ENCODE results near the gene DIPK1B.
A peak's percentile ranks its signal among the peaks of the same experiment; 100 is the strongest.
"Not testable (repeated sequence)": the region's sequence is repeated elsewhere in the genome, so short reads cannot be mapped to it uniquely, and the experiment has no call there.

The DIPK1B gene

GRCh38 chr9:136763649-136764035, 51.3 kb downstream of the DIPK1B start:
- Histone ChIP-seq H3K4me3 (ENCODE audit: low read length in 2 of 2) (no peak overlapping the region), H3K9me3 (replicated peaks in 1 of 2; ENCODE audit: control insufficient read depth in 2 of 2, insufficient read depth in 1 of 2, low read depth in 1 of 2, low read length in 2 of 2) (no peaks in the 10 kb centered on the region), H2BK5ac (ENCODE audit: low read length) (peak overlapping the region; percentile 93), H3K27me3 (ENCODE audit: control insufficient read depth in 3 of 3, insufficient read depth in 3 of 3, low read depth in 1 of 3, low read length in 3 of 3) (peaks cover 0 to 9% (median 2%) of the 10 kb centered on the region in 3 experiments), H2BK15ac (ENCODE audit: low read length) (peak overlapping the region; percentile 99), H3K9ac (ENCODE audit: low read depth, low read length, poor library complexity) (no peak overlapping the region), H2BK120ac (ENCODE audit: low read depth, low read length) (no peak overlapping the region), H2BK12ac (ENCODE audit: low read length) (peak overlapping the region; percentile 7), H3K4ac (ENCODE audit: low read length) (peak overlapping the region; percentile 89), H3K18ac (ENCODE audit: low read length) (peak overlapping the region; percentile 97), H3K23ac (ENCODE audit: low read depth, low read length, poor library complexity) (peak overlapping the region; percentile 85), H3K4me2 (ENCODE audit: insufficient read depth, low read length, poor library complexity, severe bottlenecking) (peak overlapping the region; percentile 18), H4K8ac (ENCODE audit: low read depth, low read length) (no peak overlapping the region), H4K91ac (ENCODE audit: low read depth, low read length, poor library complexity) (peak overlapping the region; percentile 85), H3K4me1 (ENCODE audit: control insufficient read depth in 2 of 2, insufficient read depth in 1 of 2, low read depth in 1 of 2, low read length in 2 of 2) (peaks cover 11% of the 10 kb centered on the region in 2 donors), H2AK5ac (ENCODE audit: low read depth, low read length) (peak overlapping the region; percentile 99), H3K36me3 (replicated peaks in 1 of 2; ENCODE audit: control insufficient read depth in 2 of 2, insufficient read depth in 2 of 2, low read length in 2 of 2) (no peaks in the 10 kb centered on the region), H2AFZ (ENCODE audit: low read length) (no peak overlapping the region), H3K14ac (ENCODE audit: low read length) (peak overlapping the region; percentile 9), H3K79me1 (ENCODE audit: low read depth, low read length) (no peaks in the 10 kb centered on the region), H3K27ac (replicated peaks; ENCODE audit: low read length) (no peak overlapping the region)
- DNase-seq (ENCODE audit: low spot score), result no peak
- WGBS, 2 donors (ENCODE audit: extremely low coverage in 2 of 2, insufficient read length in 2 of 2, insufficient replicate concordance in 1 of 2), result no CpG with 5 or more reads among the region's 14 CpGs

- H2BK120ac ChIP-seq (ENCODE audit: low read depth, low read length), result peak within 1 kb of the TSS; percentile 87
- peak within 1 kb of the TSS; percentile 85 for H3K23ac ChIP-seq (ENCODE audit: low read depth, low read length, poor library complexity)
- peak within 1 kb of the TSS; percentile 9 for H3K14ac ChIP-seq (ENCODE audit: low read length)
- H3K9ac ChIP-seq (ENCODE audit: low read depth, low read length, poor library complexity), result peak within 1 kb of the TSS; percentile 77
- H3K27ac ChIP-seq (replicated peaks; ENCODE audit: low read length), result peak within 1 kb of the TSS; percentile 46
- no peak within 1 kb of the TSS for H4K8ac ChIP-seq (ENCODE audit: low read depth, low read length)
- peak within 1 kb of the TSS; percentile 89 for H3K4ac ChIP-seq (ENCODE audit: low read length)
- no peak within 1 kb of the TSS for H2AFZ ChIP-seq (ENCODE audit: low read length)
- H3K27me3 ChIP-seq (ENCODE audit: control insufficient read depth in 3 of 3, insufficient read depth in 3 of 3, low read depth in 1 of 3, low read length in 3 of 3), result peaks cover 0 to 9% (median 2%) of the 10 kb centered on the region in 3 experiments
- WGBS, 2 donors (ENCODE audit: extremely low coverage in 2 of 2, insufficient read length in 2 of 2, insufficient replicate concordance in 1 of 2), result no CpG with 5 or more reads among the region's 14 CpGs
- H3K4me3 ChIP-seq (ENCODE audit: low read length in 2 of 2), result no peak within 1 kb of the TSS
- H2BK5ac ChIP-seq (ENCODE audit: low read length), result peak within 1 kb of the TSS; percentile 93
- peak within 1 kb of the TSS; percentile 97 for H3K18ac ChIP-seq (ENCODE audit: low read length)
- H3K79me1 ChIP-seq (ENCODE audit: low read depth, low read length), result no peaks in the 10 kb centered on the region
- H3K36me3 ChIP-seq (replicated peaks in 1 of 2; ENCODE audit: control insufficient read depth in 2 of 2, insufficient read depth in 2 of 2, low read length in 2 of 2), result no peaks in the 10 kb centered on the region
- DNase-seq (ENCODE audit: low spot score), result no peak
- peak within 1 kb of the TSS; percentile 85 for H4K91ac ChIP-seq (ENCODE audit: low read depth, low read length, poor library complexity)
- no peaks in the 10 kb centered on the region for H3K9me3 ChIP-seq (replicated peaks in 1 of 2; ENCODE audit: control insufficient read depth in 2 of 2, insufficient read depth in 1 of 2, low read depth in 1 of 2, low read length in 2 of 2)
- peaks cover 10 to 11% of the 10 kb centered on the region in 2 donors for H3K4me1 ChIP-seq (ENCODE audit: control insufficient read depth in 2 of 2, insufficient read depth in 1 of 2, low read depth in 1 of 2, low read length in 2 of 2)
- peak within 1 kb of the TSS; percentile 18 for H3K4me2 ChIP-seq (ENCODE audit: insufficient read depth, low read length, poor library complexity, severe bottlenecking)
- H2BK12ac ChIP-seq (ENCODE audit: low read length), result peak within 1 kb of the TSS; percentile 97
- peak within 1 kb of the TSS; percentile 99 for H2AK5ac ChIP-seq (ENCODE audit: low read depth, low read length)
- peak within 1 kb of the TSS; percentile 99 for H2BK15ac ChIP-seq (ENCODE audit: low read length)
Measured at GRCh38 chr9:136764301-136764891, 52.0 kb downstream of the DIPK1B start, which contains the start of gene LCN15. TSS of gene LCN15 (minus strand) at chr9:136764518. CDS start at chr9:136764488, 30 bp downstream.

GRCh38 chr9:136765041-136765440, 52.7 kb downstream of the DIPK1B start:
- H3K27ac ChIP-seq (replicated peaks; ENCODE audit: low read length), result no peak overlapping the region
- H3K18ac ChIP-seq (ENCODE audit: low read length), result peak overlapping the region; percentile 84
- H3K4me1 ChIP-seq (ENCODE audit: control insufficient read depth in 2 of 2, insufficient read depth in 1 of 2, low read depth in 1 of 2, low read length in 2 of 2), result peaks cover 9 to 13% of the 10 kb centered on the region in 2 donors
- H3K36me3 ChIP-seq (replicated peaks in 1 of 2; ENCODE audit: control insufficient read depth in 2 of 2, insufficient read depth in 2 of 2, low read length in 2 of 2), result no peaks in the 10 kb centered on the region
- peak overlapping the region; percentile 75 for H2BK5ac ChIP-seq (ENCODE audit: low read length)
- no peak overlapping the region for H2AFZ ChIP-seq (ENCODE audit: low read length)
- no peak overlapping the region for H4K91ac ChIP-seq (ENCODE audit: low read depth, low read length, poor library complexity)
- no peak overlapping the region for H2BK15ac ChIP-seq (ENCODE audit: low read length)
- peak overlapping the region; percentile 50 for H3K9ac ChIP-seq (ENCODE audit: low read depth, low read length, poor library complexity)
- peak overlapping the region; percentile 99 for H2AK5ac ChIP-seq (ENCODE audit: low read depth, low read length)
- no peak overlapping the region for H3K4me2 ChIP-seq (ENCODE audit: insufficient read depth, low read length, poor library complexity, severe bottlenecking)
- peak overlapping the region; percentile 87 for H2BK120ac ChIP-seq (ENCODE audit: low read depth, low read length)
- peak overlapping the region; percentile 41 for H2BK12ac ChIP-seq (ENCODE audit: low read length)
- no peaks in the 10 kb centered on the region for H3K79me1 ChIP-seq (ENCODE audit: low read depth, low read length)
- H3K4me3 ChIP-seq (ENCODE audit: low read length in 2 of 2), result no peak overlapping the region
- H3K23ac ChIP-seq (ENCODE audit: low read depth, low read length, poor library complexity), result no peak overlapping the region
- H3K14ac ChIP-seq (ENCODE audit: low read length), result no peak overlapping the region
- no CpG with 5 or more reads among the region's 14 CpGs for WGBS, 2 donors (ENCODE audit: extremely low coverage in 2 of 2, insufficient read length in 2 of 2, insufficient replicate concordance in 1 of 2)
- peaks cover 0 to 9% (median 2%) of the 10 kb centered on the region in 3 experiments for H3K27me3 ChIP-seq (ENCODE audit: control insufficient read depth in 3 of 3, insufficient read depth in 3 of 3, low read depth in 1 of 3, low read length in 3 of 3)
- H3K9me3 ChIP-seq (replicated peaks in 1 of 2; ENCODE audit: control insufficient read depth in 2 of 2, insufficient read depth in 1 of 2, low read depth in 1 of 2, low read length in 2 of 2), result no peaks in the 10 kb centered on the region
- H3K4ac ChIP-seq (ENCODE audit: low read length), result peak overlapping the region; percentile 10
- H4K8ac ChIP-seq (ENCODE audit: low read depth, low read length), result no peak overlapping the region
- DNase-seq (ENCODE audit: low spot score), result no peak

GRCh38 chr9:136765745-136766409, 53.5 kb downstream of the DIPK1B start:
- H2BK15ac ChIP-seq (ENCODE audit: low read length), result peak overlapping the region; percentile 87
- H3K4me1 ChIP-seq (ENCODE audit: control insufficient read depth in 2 of 2, insufficient read depth in 1 of 2, low read depth in 1 of 2, low read length in 2 of 2), result peaks cover 6 to 13% of the 10 kb centered on the region in 2 donors
- H4K8ac ChIP-seq (ENCODE audit: low read depth, low read length); H3K27ac ChIP-seq (replicated peaks; ENCODE audit: low read length); H2BK120ac ChIP-seq (ENCODE audit: low read depth, low read length); H2AK5ac ChIP-seq (ENCODE audit: low read depth, low read length); H3K27me3 ChIP-seq (ENCODE audit: control insufficient read depth in 3 of 3, insufficient read depth in 3 of 3, low read depth in 1 of 3, low read length in 3 of 3); H4K91ac ChIP-seq (ENCODE audit: low read depth, low read length, poor library complexity); H3K9ac ChIP-seq (ENCODE audit: low read depth, low read length, poor library complexity); H3K18ac ChIP-seq (ENCODE audit: low read length); H2AFZ ChIP-seq (ENCODE audit: low read length); H3K4me2 ChIP-seq (ENCODE audit: insufficient read depth, low read length, poor library complexity, severe bottlenecking); H3K9me3 ChIP-seq (replicated peaks in 1 of 2; ENCODE audit: control insufficient read depth in 2 of 2, insufficient read depth in 1 of 2, low read depth in 1 of 2, low read length in 2 of 2); H3K36me3 ChIP-seq (replicated peaks in 1 of 2; ENCODE audit: control insufficient read depth in 2 of 2, insufficient read depth in 2 of 2, low read length in 2 of 2); H3K79me1 ChIP-seq (ENCODE audit: low read depth, low read length); H3K23ac ChIP-seq (ENCODE audit: low read depth, low read length, poor library complexity); H3K14ac ChIP-seq (ENCODE audit: low read length); DNase-seq (ENCODE audit: low spot score); H3K4ac ChIP-seq (ENCODE audit: low read length); H2BK12ac ChIP-seq (ENCODE audit: low read length); H3K4me3 ChIP-seq (ENCODE audit: low read length in 2 of 2); H2BK5ac ChIP-seq (ENCODE audit: low read length): not testable (repeated sequence)
- no CpG with 5 or more reads among the region's 14 CpGs for WGBS, 2 donors (ENCODE audit: extremely low coverage in 2 of 2, insufficient read length in 2 of 2, insufficient replicate concordance in 1 of 2)
